OCI-LY3 (cell line): Measurements from ENCODE around the gene IQGAP2.
"Not testable (repeated sequence)": the region's sequence is repeated elsewhere in the genome, so short reads cannot be mapped to it uniquely, and the experiment has no call there.

Experiments
- H2AFZ ChIP-seq: fragments of 200-600, 300-600 bp; shearing (Covaris generic); 2 replicates; pipeline ENCODE4 v1.6.0; 2014; ENCODE audit warnings: antibody characterized with exemption, low read depth, low read length
- H3K27ac ChIP-seq: fragments of 200-600, 300-600 bp; sonication (generic); 2 replicates; pipeline ENCODE4 v1.5.1; 2014; ENCODE audit warnings: mild to moderate bottlenecking, low read length, moderate library complexity, mixed read lengths
- H3K27me3 ChIP-seq: fragments of 200-600, 300-600 bp; sonication (generic); 2 replicates; pipeline ENCODE4 v1.6.1; 2014; ENCODE audit warnings: low read depth, low read length, mixed read lengths
- H3K36me3 ChIP-seq: fragments of 200-600, 300-600 bp; sonication (generic); replicated peaks from 2 replicates; pipeline ENCODE3; 2014; ENCODE audit warnings: low read depth, low read length, mixed read lengths
- H3K4me1 ChIP-seq: fragments of 300-600, 200-600 bp; sonication (generic); 2 replicates; pipeline ENCODE4 v1.6.1; 2014; ENCODE audit warnings: low read length, mixed read lengths
- H3K4me2 ChIP-seq: fragments of 200-600, 300-600 bp; sonication (generic); 2 replicates; pipeline ENCODE4 v1.6.1; 2014; ENCODE audit warnings: low read length, mixed read lengths
- H3K4me3 ChIP-seq: fragments of 300-600, 200-600 bp; sonication (generic); 2 replicates; pipeline ENCODE4 v1.5.1; 2014; ENCODE audit warnings: antibody characterized with exemption, mild to moderate bottlenecking, low read length, moderate library complexity
- H3K79me2 ChIP-seq: fragments of 300-600, 200-600 bp; shearing (Covaris generic); 2 replicates; pipeline ENCODE4 v1.6.1; 2014; ENCODE audit warnings: mild to moderate bottlenecking, low read length, mixed read lengths
- H3K9ac ChIP-seq: fragments of 300-600, 200-600 bp; shearing (Covaris generic); 2 replicates; pipeline ENCODE4 v1.6.0; 2014; ENCODE audit warnings: mild to moderate bottlenecking, low read length, moderate library complexity
- H3K9me3 ChIP-seq: fragments of 200-600, 300-600 bp; shearing (Covaris generic); 2 replicates; pipeline ENCODE4 v1.6.1; 2014; ENCODE audit warnings: low read length, mixed read lengths; ENCODE audit not compliant: insufficient read depth
- H4K20me1 ChIP-seq: fragments of 200-600, 300-600 bp; sonication (generic); 2 replicates; pipeline ENCODE4 v1.6.1; 2016; ENCODE audit warnings: low read length, mixed read lengths; ENCODE audit not compliant: insufficient read depth
- EZH2phosphoT487 ChIP-seq: fragments of 200-600 bp; shearing (Covaris generic); IDR thresholded peaks from 2 replicates; pipeline ENCODE4 v1.6.1; 2018; ENCODE audit warnings: antibody characterized with exemption, mixed run types, low read depth
- TF ChIP-seq, protein P1 (sequence below): fragments of 200-600, 300-600 bp; sonication (generic); IDR thresholded peaks from 2 replicates; pipeline ENCODE4 v1.5.1; 2014; ENCODE audit warnings: antibody characterized with exemption, low read length, low read depth

Gene IQGAP2

GRCh38 chr5:76365561-76365960, 37.5 kb upstream of the IQGAP2 start:
- no peak overlapping the region for H3K4me2 ChIP-seq
- no peaks in the 10 kb centered on the region for H4K20me1 ChIP-seq
- H2AFZ ChIP-seq = no peak overlapping the region
- H3K36me3 ChIP-seq = no peaks in the 10 kb centered on the region
- TF ChIP-seq, protein P1, sequence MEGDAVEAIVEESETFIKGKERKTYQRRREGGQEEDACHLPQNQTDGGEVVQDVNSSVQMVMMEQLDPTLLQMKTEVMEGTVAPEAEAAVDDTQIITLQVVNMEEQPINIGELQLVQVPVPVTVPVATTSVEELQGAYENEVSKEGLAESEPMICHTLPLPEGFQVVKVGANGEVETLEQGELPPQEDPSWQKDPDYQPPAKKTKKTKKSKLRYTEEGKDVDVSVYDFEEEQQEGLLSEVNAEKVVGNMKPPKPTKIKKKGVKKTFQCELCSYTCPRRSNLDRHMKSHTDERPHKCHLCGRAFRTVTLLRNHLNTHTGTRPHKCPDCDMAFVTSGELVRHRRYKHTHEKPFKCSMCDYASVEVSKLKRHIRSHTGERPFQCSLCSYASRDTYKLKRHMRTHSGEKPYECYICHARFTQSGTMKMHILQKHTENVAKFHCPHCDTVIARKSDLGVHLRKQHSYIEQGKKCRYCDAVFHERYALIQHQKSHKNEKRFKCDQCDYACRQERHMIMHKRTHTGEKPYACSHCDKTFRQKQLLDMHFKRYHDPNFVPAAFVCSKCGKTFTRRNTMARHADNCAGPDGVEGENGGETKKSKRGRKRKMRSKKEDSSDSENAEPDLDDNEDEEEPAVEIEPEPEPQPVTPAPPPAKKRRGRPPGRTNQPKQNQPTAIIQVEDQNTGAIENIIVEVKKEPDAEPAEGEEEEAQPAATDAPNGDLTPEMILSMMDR = no peak
- TF ChIP-seq EZH2phosphoT487 = no peak
- H3K4me3 ChIP-seq = no peak overlapping the region
- no peaks in the 10 kb centered on the region for H3K9me3 ChIP-seq
- H3K4me1 ChIP-seq = no peaks in the 10 kb centered on the region
- H3K27ac ChIP-seq = no peak overlapping the region
- H3K79me2 ChIP-seq = no peaks in the 10 kb centered on the region
- no peak overlapping the region for H3K9ac ChIP-seq
- H3K27me3 ChIP-seq = no peaks in the 10 kb centered on the region

GRCh38 chr5:76366596-76366995, 36.5 kb upstream of the IQGAP2 start:
- Histone ChIP-seq H3K27me3 (no peaks in the 10 kb centered on the region), H3K79me2 (no peaks in the 10 kb centered on the region), H3K27ac (no peak overlapping the region), H4K20me1 (no peaks in the 10 kb centered on the region), H3K4me3 (no peak overlapping the region), H3K36me3 (no peaks in the 10 kb centered on the region), H3K9me3 (no peaks in the 10 kb centered on the region), H3K4me2 (no peak overlapping the region), H3K4me1 (no peaks in the 10 kb centered on the region), H2AFZ (no peak overlapping the region), H3K9ac (no peak overlapping the region)
- no peak for TF ChIP-seq EZH2phosphoT487
- TF ChIP-seq, protein P1 = no peak

DNA sequence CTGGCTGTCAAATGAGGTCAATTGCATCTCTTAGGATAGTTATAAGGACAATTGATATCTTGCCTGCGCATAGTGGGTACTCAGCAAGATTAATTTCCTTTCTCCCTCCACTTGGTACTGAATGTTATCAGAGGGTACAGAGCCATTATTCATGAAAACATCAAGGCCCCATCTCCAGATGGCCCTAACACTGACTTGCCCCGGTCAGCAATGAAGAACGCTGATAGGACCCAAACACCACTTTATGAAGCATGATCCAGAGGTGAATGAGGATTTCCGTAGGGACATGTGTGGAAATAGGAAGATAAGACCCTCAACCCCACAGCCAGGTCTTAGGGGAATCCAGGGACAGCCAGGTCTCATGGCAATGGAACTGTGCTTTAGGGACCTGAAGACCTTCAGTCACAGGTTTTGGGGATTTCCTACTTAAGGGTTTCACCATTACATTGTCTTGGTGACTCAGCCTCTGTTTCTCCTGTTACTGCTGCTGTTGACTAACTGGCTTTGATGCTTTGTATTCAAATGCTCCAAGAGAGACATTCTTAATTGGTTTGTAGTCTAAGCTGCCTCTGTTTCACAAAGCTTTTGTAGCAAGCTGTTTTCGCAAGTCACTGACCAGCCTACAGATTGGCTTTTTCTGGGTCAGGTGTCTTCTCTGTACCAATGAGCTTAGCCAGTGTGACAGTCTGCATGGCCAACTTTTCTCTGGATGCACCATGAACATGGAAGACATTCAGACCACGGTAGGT, 35.3 kb upstream of the IQGAP2 start:
- no peaks in the 10 kb centered on the region for H3K27me3 ChIP-seq
- H3K4me1 ChIP-seq = no peaks in the 10 kb centered on the region
- TF ChIP-seq EZH2phosphoT487 = no peak
- TF ChIP-seq, protein P1 = no peak
- H4K20me1 ChIP-seq = no peaks in the 10 kb centered on the region
- H3K9me3 ChIP-seq = no peaks in the 10 kb centered on the region
- H3K4me3 ChIP-seq = no peak overlapping the region
- no peaks in the 10 kb centered on the region for H3K79me2 ChIP-seq
- no peak overlapping the region for H3K27ac ChIP-seq
- no peak overlapping the region for H2AFZ ChIP-seq
- no peak overlapping the region for H3K9ac ChIP-seq
- H3K4me2 ChIP-seq = no peak overlapping the region
- no peaks in the 10 kb centered on the region for H3K36me3 ChIP-seq

DNA sequence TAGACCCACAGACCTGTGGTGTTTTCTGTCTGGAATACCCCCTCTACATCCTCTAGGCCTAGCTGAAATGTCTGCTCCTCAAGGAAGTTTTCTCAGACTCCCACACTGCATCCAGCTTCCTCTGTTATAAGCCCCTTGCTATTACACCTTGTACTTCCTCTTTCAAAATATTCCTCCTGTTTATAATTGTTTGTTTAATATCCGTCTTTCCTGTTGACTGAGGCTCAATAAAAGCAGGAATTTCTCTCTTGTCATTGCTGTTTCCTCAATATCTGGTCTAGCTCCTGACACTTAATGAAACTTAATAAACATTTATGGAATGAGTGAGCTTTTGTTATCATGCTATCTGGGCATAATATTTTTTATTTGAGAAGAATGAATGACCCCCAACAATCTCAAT, 34.1 kb upstream of the IQGAP2 start:
- no peaks in the 10 kb centered on the region for H3K9me3 ChIP-seq
- no peaks in the 10 kb centered on the region for H3K4me1 ChIP-seq
- H3K9ac ChIP-seq = no peak overlapping the region
- no peak overlapping the region for H3K4me3 ChIP-seq
- H3K27ac ChIP-seq = no peak overlapping the region
- no peaks in the 10 kb centered on the region for H3K27me3 ChIP-seq
- H4K20me1 ChIP-seq = no peaks in the 10 kb centered on the region
- no peaks in the 10 kb centered on the region for H3K79me2 ChIP-seq
- H2AFZ ChIP-seq = no peak overlapping the region
- H3K36me3 ChIP-seq = no peaks in the 10 kb centered on the region
- H3K4me2 ChIP-seq = no peak overlapping the region
- TF ChIP-seq EZH2phosphoT487 = no peak
- TF ChIP-seq, protein P1 = no peak

DNA sequence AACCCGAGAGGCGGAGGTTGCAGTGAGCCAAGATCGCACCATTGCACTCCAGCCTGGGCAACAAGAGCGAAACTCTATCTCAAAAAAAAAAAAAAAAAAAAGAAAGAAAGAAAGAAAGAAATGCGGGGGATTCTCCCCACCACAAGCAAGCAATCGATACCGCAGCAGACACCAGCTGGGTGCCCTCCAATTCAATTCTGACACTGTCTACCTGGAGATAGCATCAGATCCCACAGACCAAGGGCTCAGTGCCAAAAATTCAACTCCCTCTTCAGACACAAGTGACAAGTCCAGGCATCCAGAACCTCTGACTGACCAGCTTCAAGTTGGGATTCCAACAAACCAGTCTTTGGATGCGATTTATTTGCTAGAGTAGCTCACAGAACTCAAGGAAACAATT, 33.4 kb upstream of the IQGAP2 start:
- not testable (repeated sequence) for H3K4me3 ChIP-seq, H3K4me1 ChIP-seq, H3K9me3 ChIP-seq, H3K27ac ChIP-seq, H4K20me1 ChIP-seq, H3K27me3 ChIP-seq, H3K4me2 ChIP-seq, H3K79me2 ChIP-seq, H3K36me3 ChIP-seq, H3K9ac ChIP-seq, H2AFZ ChIP-seq
